ENCODE data around the gene ZNF524. TPM values are rescaled to one million over a fixed set of nuclear protein-coding genes. Genes with fewer than 3 reads are reported as not detected.

Gene ZNF524
- total and polyA plus RNA-seq, 10 of the 15 experiments (the other 5 are each of a cell fraction or from before 2014, with no cell fraction given), result 0.47 to 18.6 (median 12.4) TPM; not detected in 1

DNA sequence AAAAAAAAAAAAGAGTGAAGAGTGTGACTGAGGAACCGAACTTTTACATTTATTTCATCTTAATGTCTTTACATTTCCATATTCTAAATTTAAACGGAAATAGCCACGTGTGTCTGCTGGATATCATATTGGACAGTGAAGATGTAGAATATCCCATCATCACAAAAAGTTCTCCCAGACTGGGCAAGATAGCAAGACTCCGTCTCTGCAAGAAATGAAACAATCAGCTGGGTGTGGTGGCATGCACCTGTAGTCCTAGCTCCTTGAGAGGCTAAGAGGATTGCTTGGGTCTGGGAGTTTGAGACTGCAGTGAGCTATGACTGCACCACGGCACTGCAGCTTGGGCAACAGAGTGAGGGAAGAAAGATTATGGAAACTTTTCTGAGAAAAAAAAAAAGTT lies 23.3 kb upstream of the ZNF524 start:
- POLR2A ChIA-PET, result no interaction called here
- Histone ChIP-seq H4K20me1 (ENCODE audit: control insufficient read depth, insufficient read depth) (no peaks in the 10 kb centered on the region), H3K36me3 (ENCODE audit: control insufficient read depth in 2 of 2, insufficient read depth in 2 of 2, low read length in 1 of 2) (peaks cover 0 to 5% of the 10 kb centered on the region in 2 experiments; a peak in 1 of 4 replicates), H3K27me3 (replicated peaks in 1 of 2; ENCODE audit: control insufficient read depth in 2 of 2, insufficient read depth in 2 of 2, low read length in 1 of 2) (no peaks in the 10 kb centered on the region), H2AFZ (ENCODE audit: control insufficient read depth, low read depth, low read length) (no peak overlapping the region), H3K9me3 (replicated peaks; ENCODE audit: control insufficient read depth, insufficient read depth, low read length) (no peaks in the 10 kb centered on the region), H3K4me2 (ENCODE audit: control insufficient read depth, insufficient read depth) (no peak overlapping the region), H3K9ac (ENCODE audit: control insufficient read depth, insufficient read depth, low read length) (no peak overlapping the region), H3K4me3 (no peak overlapping the region), H3K27ac (ENCODE audit: control insufficient read depth, insufficient read depth) (no peak overlapping the region), H3K4me1 (ENCODE audit: control insufficient read depth, insufficient read depth, low read length) (0 out of 2 replicates have a peak, but pooled peaks cover 3% of the 10 kb centered on the region), H3K79me2 (ENCODE audit: control insufficient read depth, insufficient read depth, low read length) (peaks cover 11% of the 10 kb centered on the region)
- TF ChIP-seq STAT1 (conservative IDR thresholded peaks at IDR 0.05) (no peak), YBX1 (IDR thresholded peaks at IDR 0.05) (no peak), SREBF1 (IDR thresholded peaks at IDR 0.05; ENCODE audit: low read length) (no peak)
- FAIRE-seq, result no peak
- DNase-seq (ENCODE audit: low read depth, low spot score), result no peak
- in situ Hi-C loops (cut with MboI), result no loop called here
- intact Hi-C loops (cut with micrococcal nuclease; ENCODE audit: unreplicated experiment), result no loop called here
- SMC1A ChIA-PET (ENCODE audit: uncharacterized antibody, unreplicated experiment), result interaction anchor here (0.6 kb wide), 1 partner anchor 959 kb away, joined by 3 read pairs; no protein-coding TSS in a partner anchor
- WGBS (ENCODE audit: insufficient coverage, insufficient replicate concordance, low lambda C conversion rate, missing lambda C conversion rate), result 90% methylated on average over 5 of the region's 5 CpGs
- ATAC-seq, result no peak
- RAD21 ChIA-PET (ENCODE audit: unreplicated experiment), result interaction anchor here (0.7 kb wide), 1 partner anchor 1065 kb away, joined by 3 read pairs; no protein-coding TSS in a partner anchor
- CTCF ChIA-PET, result no interaction called here
- BruUV-seq (replicated peaks), result no TSS peak

DNA sequence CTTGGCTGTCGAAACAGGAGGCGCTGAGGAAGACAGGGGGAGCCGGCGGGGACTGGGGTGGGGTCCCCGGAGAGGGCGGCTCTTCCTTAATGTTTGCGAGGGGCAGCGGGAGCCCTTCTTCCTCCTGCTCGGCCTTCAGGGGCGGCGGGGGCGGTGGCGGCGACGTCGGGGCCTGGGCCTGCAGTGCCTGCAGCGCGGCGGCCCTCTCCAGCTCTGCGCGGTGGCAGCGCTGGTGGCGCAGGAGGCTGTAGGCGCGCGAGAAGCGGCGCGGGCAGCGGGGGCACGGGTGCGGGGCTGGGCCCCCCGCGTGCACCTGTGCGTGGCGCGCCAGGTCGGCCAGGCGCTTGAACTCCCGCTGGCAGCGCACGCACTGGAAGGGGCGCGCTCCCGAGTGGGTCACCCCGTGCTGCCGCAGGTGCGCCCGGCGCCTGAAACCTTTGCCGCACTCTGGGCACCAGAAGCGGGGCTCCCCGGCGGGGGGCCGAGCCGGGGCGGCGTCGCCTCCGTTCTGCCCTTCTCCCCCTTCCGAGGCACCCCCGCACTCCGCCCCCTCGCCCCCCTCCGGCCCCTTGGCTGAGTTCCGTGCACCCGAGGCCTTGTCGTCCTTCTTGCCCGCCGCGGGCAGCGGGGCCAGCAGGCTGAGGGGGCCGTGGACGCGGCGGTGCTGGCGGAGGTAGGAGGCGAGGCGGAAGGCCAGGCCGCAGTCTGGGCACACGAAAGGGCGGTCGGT lies 21.9 kb upstream of the ZNF524 start:
- Histone ChIP-seq H3K27me3 (replicated peaks in 1 of 2; ENCODE audit: control insufficient read depth in 2 of 2, insufficient read depth in 2 of 2, low read length in 1 of 2) (no peaks in the 10 kb centered on the region), H4K20me1 (ENCODE audit: control insufficient read depth, insufficient read depth) (no peaks in the 10 kb centered on the region), H3K4me3 (no peak overlapping the region), H2AFZ (ENCODE audit: control insufficient read depth, low read depth, low read length) (no peak overlapping the region), H3K79me2 (ENCODE audit: control insufficient read depth, insufficient read depth, low read length) (peaks cover 11% of the 10 kb centered on the region), H3K36me3 (ENCODE audit: control insufficient read depth in 2 of 2, insufficient read depth in 2 of 2, low read length in 1 of 2) (peaks cover 0 to 5% of the 10 kb centered on the region in 2 experiments; a peak in 1 of 4 replicates), H3K27ac (ENCODE audit: control insufficient read depth, insufficient read depth) (no peak overlapping the region), H3K9ac (ENCODE audit: control insufficient read depth, insufficient read depth, low read length) (no peak overlapping the region), H3K4me2 (ENCODE audit: control insufficient read depth, insufficient read depth) (no peak overlapping the region), H3K4me1 (ENCODE audit: control insufficient read depth, insufficient read depth, low read length) (0 out of 2 replicates have a peak, but pooled peaks cover 3% of the 10 kb centered on the region), H3K9me3 (replicated peaks; ENCODE audit: control insufficient read depth, insufficient read depth, low read length) (no peaks in the 10 kb centered on the region)
- no peak for ATAC-seq
- ChIA-PET RAD21 (ENCODE audit: unreplicated experiment) (no interaction called here), POLR2A (no interaction called here), CTCF (no interaction called here), SMC1A (ENCODE audit: uncharacterized antibody, unreplicated experiment) (no interaction called here)
- no TSS peak for BruUV-seq (replicated peaks)
- no peak for DNase-seq (ENCODE audit: low read depth, low spot score)
- intact Hi-C loops (cut with micrococcal nuclease; ENCODE audit: unreplicated experiment), result no loop called here
- 95% methylated on average over 49 of the region's 83 CpGs for WGBS (ENCODE audit: insufficient coverage, insufficient replicate concordance, low lambda C conversion rate, missing lambda C conversion rate)
- in situ Hi-C loops (cut with MboI), result no loop called here
- no peak for FAIRE-seq
- TF ChIP-seq, protein P1, sequence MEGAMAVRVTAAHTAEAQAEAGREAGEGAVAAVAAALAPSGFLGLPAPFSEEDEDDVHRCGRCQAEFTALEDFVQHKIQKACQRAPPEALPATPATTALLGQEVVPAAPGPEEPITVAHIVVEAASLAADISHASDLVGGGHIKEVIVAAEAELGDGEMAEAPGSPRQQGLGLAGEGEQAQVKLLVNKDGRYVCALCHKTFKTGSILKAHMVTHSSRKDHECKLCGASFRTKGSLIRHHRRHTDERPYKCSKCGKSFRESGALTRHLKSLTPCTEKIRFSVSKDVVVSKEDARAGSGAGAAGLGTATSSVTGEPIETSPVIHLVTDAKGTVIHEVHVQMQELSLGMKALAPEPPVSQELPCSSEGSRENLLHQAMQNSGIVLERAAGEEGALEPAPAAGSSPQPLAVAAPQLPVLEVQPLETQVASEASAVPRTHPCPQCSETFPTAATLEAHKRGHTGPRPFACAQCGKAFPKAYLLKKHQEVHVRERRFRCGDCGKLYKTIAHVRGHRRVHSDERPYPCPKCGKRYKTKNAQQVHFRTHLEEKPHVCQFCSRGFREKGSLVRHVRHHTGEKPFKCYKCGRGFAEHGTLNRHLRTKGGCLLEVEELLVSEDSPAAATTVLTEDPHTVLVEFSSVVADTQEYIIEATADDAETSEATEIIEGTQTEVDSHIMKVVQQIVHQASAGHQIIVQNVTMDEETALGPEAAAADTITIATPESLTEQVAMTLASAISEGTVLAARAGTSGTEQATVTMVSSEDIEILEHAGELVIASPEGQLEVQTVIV (IDR thresholded peaks at IDR 0.05; ENCODE audit: borderline replicate concordance, partially characterized antibody), result no peak
- TF ChIP-seq, protein P2, sequence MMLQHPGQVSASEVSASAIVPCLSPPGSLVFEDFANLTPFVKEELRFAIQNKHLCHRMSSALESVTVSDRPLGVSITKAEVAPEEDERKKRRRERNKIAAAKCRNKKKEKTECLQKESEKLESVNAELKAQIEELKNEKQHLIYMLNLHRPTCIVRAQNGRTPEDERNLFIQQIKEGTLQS (IDR thresholded peaks at IDR 0.05; ENCODE audit: borderline replicate concordance, extremely low read depth, low read depth, low read length), result no peak
- TF ChIP-seq MTA2 (IDR thresholded peaks at IDR 0.05; ENCODE audit: low read depth), result no peak
- TF ChIP-seq TCF12 (IDR thresholded peaks at IDR 0.05; ENCODE audit: low read depth, low read length), result no peak
- TF ChIP-seq EED (IDR thresholded peaks at IDR 0.05; ENCODE audit: low read depth), result no peak

All from GM12878 (cell line).